SK-N-SH treated with all-trans-retinoic acid at 6 μM for 48 hours (cell line): ENCODE measurements around the gene GPC5.

Experiments used
- ATAC-seq: fragments of 200-7000 bp; cut with Tn5 transposase; 3 replicates; pipeline ENCODE4 v1.9.1; 2020; ENCODE audit warnings: mild to moderate bottlenecking, moderate library complexity
- ARNTL ChIP-seq: fragments of 450-650 bp; formaldehyde crosslinking; IDR thresholded peaks from 2 replicates; pipeline ENCODE4 v1.5.0; 2020; ENCODE audit warnings: low read depth, mild to moderate bottlenecking, moderate library complexity, borderline replicate concordance
- BACH2 ChIP-seq: fragments of 250-450 bp; sonication (Bioruptor Pico); IDR thresholded peaks from 2 replicates; pipeline ENCODE4 v1.9.0; 2021; ENCODE audit warnings: mild to moderate bottlenecking, borderline replicate concordance
- CSDC2 ChIP-seq: fragments of 250-450 bp; sonication (Bioruptor Pico); IDR thresholded peaks from 2 replicates; pipeline ENCODE4 v1.5.0; 2020; ENCODE audit warnings: mild to moderate bottlenecking, moderate library complexity
- ESRRG ChIP-seq: fragments of 250-450 bp; sonication (Bioruptor Pico); IDR thresholded peaks from 2 replicates; pipeline ENCODE4 v1.6.1; 2021; ENCODE audit warnings: mild to moderate bottlenecking
- GLIS3 ChIP-seq: fragments of 250-450 bp; sonication (Bioruptor Pico); IDR thresholded peaks from 2 replicates; pipeline ENCODE4 v1.5.0; 2020; ENCODE audit warnings: mild to moderate bottlenecking, moderate library complexity
- ISL1 ChIP-seq: fragments of 250-450 bp; sonication (Bioruptor Pico); IDR thresholded peaks from 2 replicates; pipeline ENCODE4 v2.1.2; 2022; ENCODE audit warnings: mild to moderate bottlenecking, moderate library complexity
- OSR1 ChIP-seq: fragments of 250-450 bp; sonication (Bioruptor Pico); IDR thresholded peaks from 2 replicates; pipeline ENCODE4 v1.8.0; 2022; ENCODE audit warnings: moderate library complexity, mild to moderate bottlenecking, inconsistent platforms
- PPARA ChIP-seq: fragments of 250-450 bp; sonication (Bioruptor Pico); IDR thresholded peaks from 2 replicates; pipeline ENCODE4 v1.5.0; 2020; ENCODE audit warnings: mild to moderate bottlenecking, borderline replicate concordance
- SNAI2 ChIP-seq: fragments of 250-450 bp; sonication (Bioruptor Pico); IDR thresholded peaks from 2 replicates; pipeline ENCODE4 v1.5.0; 2020; ENCODE audit warnings: mild to moderate bottlenecking, moderate library complexity
- TCF4 ChIP-seq: fragments of 250-450 bp; sonication (Bioruptor Pico); IDR thresholded peaks from 2 replicates; pipeline ENCODE4 v1.8.0; 2021; ENCODE audit warnings: mild to moderate bottlenecking, moderate library complexity, borderline replicate concordance
- TOX ChIP-seq: fragments of 250-450 bp; sonication (Bioruptor Pico); IDR thresholded peaks from 2 replicates; pipeline ENCODE4 v1.8.0; 2021; ENCODE audit warnings: mild to moderate bottlenecking, moderate library complexity, borderline replicate concordance
- ZC3H10 ChIP-seq: fragments of 250-450 bp; sonication (Bioruptor Pico); IDR thresholded peaks from 2 replicates; pipeline ENCODE4 v1.5.1; 2021; ENCODE audit warnings: mild to moderate bottlenecking, moderate library complexity
- ZFP3 ChIP-seq: fragments of 250-450 bp; sonication (Bioruptor Pico); IDR thresholded peaks from 2 replicates; pipeline ENCODE4 v1.5.0; 2020; ENCODE audit warnings: mild to moderate bottlenecking, moderate library complexity
- ZFP30 ChIP-seq: fragments of 450-650 bp; formaldehyde crosslinking; IDR thresholded peaks from 2 replicates; pipeline ENCODE4 v1.5.0; 2022; ENCODE audit warnings: mild to moderate bottlenecking, moderate library complexity
- ZNF565 ChIP-seq: fragments of 450-650 bp; formaldehyde crosslinking; conservative IDR thresholded peaks from 2 replicates; pipeline ENCODE4 v1.5.0; 2020; ENCODE audit warnings: low read depth, mild to moderate bottlenecking, moderate library complexity
- ZNF70 ChIP-seq: fragments of 450-650 bp; formaldehyde crosslinking; IDR thresholded peaks from 2 replicates; pipeline ENCODE4 v1.5.0; 2020; ENCODE audit warnings: mild to moderate bottlenecking, moderate library complexity
- ZNF8 ChIP-seq: fragments of 450-650 bp; formaldehyde crosslinking; IDR thresholded peaks from 2 replicates; pipeline ENCODE4 v1.5.0; 2020; ENCODE audit warnings: mild to moderate bottlenecking, moderate library complexity
- TF ChIP-seq, protein P1 (sequence below): fragments of 250-450 bp; sonication (Bioruptor Pico); IDR thresholded peaks from 2 replicates; pipeline ENCODE4 v1.5.0; 2020; ENCODE audit warnings: mild to moderate bottlenecking, moderate library complexity
- TF ChIP-seq, protein P2 (sequence below): fragments of 250-450 bp; sonication (Bioruptor Pico); IDR thresholded peaks from 2 replicates; pipeline ENCODE4 v1.8.0; 2021; ENCODE audit warnings: low read depth, mild to moderate bottlenecking, moderate library complexity, borderline replicate concordance
- TF ChIP-seq, protein P3 (sequence below): fragments of 250-450 bp; sonication (Bioruptor Pico); IDR thresholded peaks from 2 replicates; pipeline ENCODE4 v1.5.1; 2021; ENCODE audit warnings: mild to moderate bottlenecking, moderate library complexity
- TF ChIP-seq, protein P4 (sequence below): fragments of 250-450 bp; sonication (Bioruptor Pico); IDR thresholded peaks from 2 replicates; pipeline ENCODE4 v1.5.1; 2020; ENCODE audit warnings: low read depth, mild to moderate bottlenecking, moderate library complexity
- TF ChIP-seq, protein P5 (sequence below): fragments of 250-450 bp; sonication (Bioruptor Pico); IDR thresholded peaks from 2 replicates; pipeline ENCODE4 v1.8.0; 2020; ENCODE audit warnings: mild to moderate bottlenecking, moderate library complexity, borderline replicate concordance

GPC5 gene

DNA sequence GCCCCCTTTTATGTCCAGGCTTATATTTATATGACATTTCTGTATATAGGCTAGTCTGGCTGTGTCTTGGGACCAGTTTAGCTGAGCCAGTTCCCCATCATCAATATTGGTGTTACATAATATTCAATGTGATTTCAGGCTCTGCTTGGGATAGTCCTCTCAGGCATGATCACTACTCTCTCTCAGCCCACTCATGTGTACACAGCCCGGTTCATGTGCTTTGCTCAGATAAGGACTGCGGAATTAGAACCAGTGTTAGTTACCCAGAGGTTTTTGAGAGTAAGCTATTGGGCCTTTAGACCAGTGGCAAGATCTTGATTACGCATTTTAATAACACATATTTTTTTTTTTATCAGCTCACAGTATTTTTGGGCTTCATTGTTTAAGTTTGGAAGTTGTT, 219.9 kb downstream of the GPC5 start:
- no peak for ATAC-seq
- TF ChIP-seq PPARA (CRISPR knock-in tag) (no peak), TCF4 (CRISPR knock-in tag) (no peak), TOX (CRISPR knock-in tag) (no peak), ARNTL (no peak), ZFP3 (no peak), ZFP30 (no peak), OSR1 (CRISPR knock-in tag) (no peak), ZNF8 (CRISPR knock-in tag) (no peak), SNAI2 (CRISPR knock-in tag) (no peak), ZNF565 (CRISPR knock-in tag) (no peak), GLIS3 (CRISPR knock-in tag) (no peak)
- TF ChIP-seq, protein P1, sequence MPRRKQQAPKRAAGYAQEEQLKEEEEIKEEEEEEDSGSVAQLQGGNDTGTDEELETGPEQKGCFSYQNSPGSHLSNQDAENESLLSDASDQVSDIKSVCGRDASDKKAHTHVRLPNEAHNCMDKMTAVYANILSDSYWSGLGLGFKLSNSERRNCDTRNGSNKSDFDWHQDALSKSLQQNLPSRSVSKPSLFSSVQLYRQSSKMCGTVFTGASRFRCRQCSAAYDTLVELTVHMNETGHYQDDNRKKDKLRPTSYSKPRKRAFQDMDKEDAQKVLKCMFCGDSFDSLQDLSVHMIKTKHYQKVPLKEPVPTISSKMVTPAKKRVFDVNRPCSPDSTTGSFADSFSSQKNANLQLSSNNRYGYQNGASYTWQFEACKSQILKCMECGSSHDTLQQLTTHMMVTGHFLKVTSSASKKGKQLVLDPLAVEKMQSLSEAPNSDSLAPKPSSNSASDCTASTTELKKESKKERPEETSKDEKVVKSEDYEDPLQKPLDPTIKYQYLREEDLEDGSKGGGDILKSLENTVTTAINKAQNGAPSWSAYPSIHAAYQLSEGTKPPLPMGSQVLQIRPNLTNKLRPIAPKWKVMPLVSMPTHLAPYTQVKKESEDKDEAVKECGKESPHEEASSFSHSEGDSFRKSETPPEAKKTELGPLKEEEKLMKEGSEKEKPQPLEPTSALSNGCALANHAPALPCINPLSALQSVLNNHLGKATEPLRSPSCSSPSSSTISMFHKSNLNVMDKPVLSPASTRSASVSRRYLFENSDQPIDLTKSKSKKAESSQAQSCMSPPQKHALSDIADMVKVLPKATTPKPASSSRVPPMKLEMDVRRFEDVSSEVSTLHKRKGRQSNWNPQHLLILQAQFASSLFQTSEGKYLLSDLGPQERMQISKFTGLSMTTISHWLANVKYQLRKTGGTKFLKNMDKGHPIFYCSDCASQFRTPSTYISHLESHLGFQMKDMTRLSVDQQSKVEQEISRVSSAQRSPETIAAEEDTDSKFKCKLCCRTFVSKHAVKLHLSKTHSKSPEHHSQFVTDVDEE (CRISPR knock-in tag), result no peak
- TF ChIP-seq, protein P2, sequence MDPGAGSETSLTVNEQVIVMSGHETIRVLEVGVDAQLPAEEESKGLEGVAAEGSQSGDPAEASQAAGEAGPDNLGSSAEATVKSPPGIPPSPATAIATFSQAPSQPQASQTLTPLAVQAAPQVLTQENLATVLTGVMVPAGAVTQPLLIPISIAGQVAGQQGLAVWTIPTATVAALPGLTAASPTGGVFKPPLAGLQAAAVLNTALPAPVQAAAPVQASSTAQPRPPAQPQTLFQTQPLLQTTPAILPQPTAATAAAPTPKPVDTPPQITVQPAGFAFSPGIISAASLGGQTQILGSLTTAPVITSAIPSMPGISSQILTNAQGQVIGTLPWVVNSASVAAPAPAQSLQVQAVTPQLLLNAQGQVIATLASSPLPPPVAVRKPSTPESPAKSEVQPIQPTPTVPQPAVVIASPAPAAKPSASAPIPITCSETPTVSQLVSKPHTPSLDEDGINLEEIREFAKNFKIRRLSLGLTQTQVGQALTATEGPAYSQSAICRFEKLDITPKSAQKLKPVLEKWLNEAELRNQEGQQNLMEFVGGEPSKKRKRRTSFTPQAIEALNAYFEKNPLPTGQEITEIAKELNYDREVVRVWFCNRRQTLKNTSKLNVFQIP (CRISPR knock-in tag), result no peak
- TF ChIP-seq, protein P3, sequence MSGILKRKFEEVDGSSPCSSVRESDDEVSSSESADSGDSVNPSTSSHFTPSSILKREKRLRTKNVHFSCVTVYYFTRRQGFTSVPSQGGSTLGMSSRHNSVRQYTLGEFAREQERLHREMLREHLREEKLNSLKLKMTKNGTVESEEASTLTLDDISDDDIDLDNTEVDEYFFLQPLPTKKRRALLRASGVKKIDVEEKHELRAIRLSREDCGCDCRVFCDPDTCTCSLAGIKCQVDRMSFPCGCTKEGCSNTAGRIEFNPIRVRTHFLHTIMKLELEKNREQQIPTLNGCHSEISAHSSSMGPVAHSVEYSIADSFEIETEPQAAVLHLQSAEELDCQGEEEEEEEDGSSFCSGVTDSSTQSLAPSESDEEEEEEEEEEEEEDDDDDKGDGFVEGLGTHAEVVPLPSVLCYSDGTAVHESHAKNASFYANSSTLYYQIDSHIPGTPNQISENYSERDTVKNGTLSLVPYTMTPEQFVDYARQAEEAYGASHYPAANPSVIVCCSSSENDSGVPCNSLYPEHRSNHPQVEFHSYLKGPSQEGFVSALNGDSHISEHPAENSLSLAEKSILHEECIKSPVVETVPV, result no peak

GRCh38 chr13:91620670-91621141, 222.3 kb downstream of the GPC5 start:
- TF ChIP-seq BACH2 (CRISPR knock-in tag), result no peak
- TF ChIP-seq TCF4 (CRISPR knock-in tag), result peak; percentile 22; the same call in 1 of the 2 replicates
- TF ChIP-seq ISL1 (CRISPR knock-in tag), result 0 out of 2 replicates have a peak, but pooled peaks have one; percentile 15
- peak; percentile 57; the same call in 2 of the 3 replicates for ATAC-seq

GRCh38 chr13:91621161-91621560, 222.7 kb downstream of the GPC5 start:
- TF ChIP-seq, protein P4, sequence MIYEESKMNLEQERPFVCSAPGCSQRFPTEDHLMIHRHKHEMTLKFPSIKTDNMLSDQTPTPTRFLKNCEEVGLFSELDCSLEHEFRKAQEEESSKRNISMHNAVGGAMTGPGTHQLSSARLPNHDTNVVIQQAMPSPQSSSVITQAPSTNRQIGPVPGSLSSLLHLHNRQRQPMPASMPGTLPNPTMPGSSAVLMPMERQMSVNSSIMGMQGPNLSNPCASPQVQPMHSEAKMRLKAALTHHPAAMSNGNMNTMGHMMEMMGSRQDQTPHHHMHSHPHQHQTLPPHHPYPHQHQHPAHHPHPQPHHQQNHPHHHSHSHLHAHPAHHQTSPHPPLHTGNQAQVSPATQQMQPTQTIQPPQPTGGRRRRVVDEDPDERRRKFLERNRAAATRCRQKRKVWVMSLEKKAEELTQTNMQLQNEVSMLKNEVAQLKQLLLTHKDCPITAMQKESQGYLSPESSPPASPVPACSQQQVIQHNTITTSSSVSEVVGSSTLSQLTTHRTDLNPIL, result no peak
- TF ChIP-seq ESRRG, result no peak
- no peak for TF ChIP-seq GLIS3 (CRISPR knock-in tag)
- no peak for TF ChIP-seq BACH2 (CRISPR knock-in tag)
- TF ChIP-seq, protein P1 (CRISPR knock-in tag), result no peak
- no peak for TF ChIP-seq PPARA (CRISPR knock-in tag)
- no peak for TF ChIP-seq ZNF565 (CRISPR knock-in tag)
- TF ChIP-seq ZNF8 (CRISPR knock-in tag), result no peak
- no peak for TF ChIP-seq ZFP30
- TF ChIP-seq ISL1 (CRISPR knock-in tag), result no peak
- TF ChIP-seq, protein P5, sequence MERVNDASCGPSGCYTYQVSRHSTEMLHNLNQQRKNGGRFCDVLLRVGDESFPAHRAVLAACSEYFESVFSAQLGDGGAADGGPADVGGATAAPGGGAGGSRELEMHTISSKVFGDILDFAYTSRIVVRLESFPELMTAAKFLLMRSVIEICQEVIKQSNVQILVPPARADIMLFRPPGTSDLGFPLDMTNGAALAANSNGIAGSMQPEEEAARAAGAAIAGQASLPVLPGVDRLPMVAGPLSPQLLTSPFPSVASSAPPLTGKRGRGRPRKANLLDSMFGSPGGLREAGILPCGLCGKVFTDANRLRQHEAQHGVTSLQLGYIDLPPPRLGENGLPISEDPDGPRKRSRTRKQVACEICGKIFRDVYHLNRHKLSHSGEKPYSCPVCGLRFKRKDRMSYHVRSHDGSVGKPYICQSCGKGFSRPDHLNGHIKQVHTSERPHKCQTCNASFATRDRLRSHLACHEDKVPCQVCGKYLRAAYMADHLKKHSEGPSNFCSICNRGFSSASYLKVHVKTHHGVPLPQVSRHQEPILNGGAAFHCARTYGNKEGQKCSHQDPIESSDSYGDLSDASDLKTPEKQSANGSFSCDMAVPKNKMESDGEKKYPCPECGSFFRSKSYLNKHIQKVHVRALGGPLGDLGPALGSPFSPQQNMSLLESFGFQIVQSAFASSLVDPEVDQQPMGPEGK (CRISPR knock-in tag), result no peak
- TF ChIP-seq, protein P2 (CRISPR knock-in tag), result no peak
- no peak for TF ChIP-seq CSDC2 (CRISPR knock-in tag)
- TF ChIP-seq ZC3H10, result no peak
- no peak for TF ChIP-seq ZNF70
- no peak for TF ChIP-seq TOX (CRISPR knock-in tag)
- ATAC-seq, result no peak
